Sigmoid colon (tissue), 7 donors: ENCODE results near the gene GABBR2. TPM values are rescaled to one million over a fixed set of nuclear protein-coding genes. Genes with fewer than 3 reads are reported as not detected.

Source experiments
- DNase-seq: peaks from one replicate; pipeline ENCODE4 v3.0.0-alpha.2; 2019
- H3K27ac ChIP-seq, 4 donors: fragments of 200-600 bp; sonication (generic); one replicate each; pipeline ENCODE4 v1.5.1; 2016 to 2019; ENCODE audit warnings: mild to moderate bottlenecking in 1 of 4
- H3K27me3 ChIP-seq, 3 donors: fragments of 200-600 bp; sonication (generic); one replicate each; pipeline ENCODE4 v1.5.1; 2019; ENCODE audit warnings: mild to moderate bottlenecking in 1 of 3
- H3K36me3 ChIP-seq, 4 donors: fragments of 200-600 bp; sonication (generic); one replicate each; pipeline ENCODE4 v1.5.1; 2016 to 2019
- H3K4me1 ChIP-seq, 4 donors: fragments of 200-600 bp; sonication (generic); one replicate each; pipeline ENCODE4 v1.5.1; 2017 to 2019
- H3K4me3 ChIP-seq, 4 donors: fragments of 200-600 bp; sonication (generic); one replicate each; pipeline ENCODE4 v1.5.1; 2017 to 2019; ENCODE audit warnings: mild to moderate bottlenecking in 2 of 4, moderate library complexity in 1 of 4
- H3K9me3 ChIP-seq, 4 donors: fragments of 200-600 bp in 3 of 4; sonication (generic) in 3 of 4; one replicate each; pipeline versions ENCODE4 v1.5.1 to v1.6.1; 2013 to 2019
- EP300 ChIP-seq, 4 donors: sonication (generic); formaldehyde crosslinking; IDR thresholded peaks; one replicate each; pipeline ENCODE4 v1.6.1; 2017; ENCODE audit warnings: antibody characterized with exemption in 4 of 4
- POLR2A ChIP-seq, 2 donors: fragments of 450-650 bp; IDR thresholded peaks; one replicate each; pipeline ENCODE4 v1.6.1; 2016; ENCODE audit warnings: antibody characterized with exemption in 2 of 2, mild to moderate bottlenecking in 2 of 2, moderate library complexity in 2 of 2
- POLR2AphosphoS5 ChIP-seq, 4 donors: sonication (generic); formaldehyde crosslinking; IDR thresholded peaks; one replicate each; pipeline ENCODE4 v1.6.1; 2017; ENCODE audit warnings: antibody characterized with exemption in 4 of 4
- WGBS, 2 donors: extraction: QIAGEN DNeasy Blood & Tissue Kit; methylation state at CpG; one replicate each; pipeline ENCODE4 v1.1.7; 2013; 5-methylcytosine and 5-hydroxymethylcytosine counted together
- intact Hi-C: fragments of 100-400 bp; cut with DNase I; formaldehyde crosslinking; loops from one replicate; pipeline ENCODE4 v1.15.1; 2023
- polyA plus RNA-seq, 3 donors: library from polyadenylated mRNA; stranded (reverse); fragments of 200-250 nt; gene quantifications; one replicate each; pipeline ENCODE4 v1.2.3, GENCODE V29; 2013
- total RNA-seq, 4 donors: library from RNA; depleted of rRNA; stranded (reverse); fragments of >200 nt; gene quantifications; one replicate each; pipeline ENCODE4 v1.1.0, GENCODE V29; 2016
- TF ChIP-seq, protein P1 (sequence below), 4 experiments: fragments of 450-650 bp in 3 of 4; fragments of 200-600 bp in 1 of 4; IDR thresholded peaks; one replicate each; pipeline ENCODE4 v1.5.1; 2016 to 2019; ENCODE audit warnings: antibody characterized with exemption in 4 of 4, mild to moderate bottlenecking in 3 of 4, moderate library complexity in 2 of 4
- donor health status: healthy with polysubstance abuse.
- donor health status: Bipolar disorder and iron deficiency.
- donor health status: healthy.

The GABBR2 gene
- total and polyA plus RNA-seq, 7 donors, result under 0.01 to 0.04 (median under 0.01) TPM; not detected in 4

DNA sequence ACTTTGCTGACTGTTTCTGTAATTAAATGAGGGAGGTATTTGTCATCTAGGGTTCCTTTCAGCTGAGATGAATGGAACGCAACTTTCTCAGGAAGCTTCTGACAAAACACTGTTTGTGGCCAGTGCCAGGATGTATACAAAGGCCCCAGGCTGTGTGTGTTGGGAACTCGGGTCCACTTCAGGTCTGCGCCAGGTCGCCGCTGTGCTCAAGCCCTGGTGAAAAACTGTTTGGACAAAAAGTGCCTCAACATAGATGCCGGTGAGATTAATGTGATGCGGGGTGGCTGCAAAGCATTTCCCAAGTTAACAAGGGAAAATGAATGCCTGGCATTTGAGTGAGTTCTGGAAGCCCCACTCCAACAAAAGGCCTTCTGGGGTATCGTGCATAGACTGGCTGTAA, 156.4 kb downstream of the GABBR2 start:
- H3K27ac ChIP-seq, result no peak overlapping the region
- no peak overlapping the region for H3K4me3 ChIP-seq
- TF ChIP-seq POLR2A (IDR thresholded peaks at IDR 0.05), result no peak
- TF ChIP-seq POLR2AphosphoS5 (IDR thresholded peaks at IDR 0.05), result no peak
- TF ChIP-seq EP300 (IDR thresholded peaks at IDR 0.05), result no peak
- TF ChIP-seq, protein P1, sequence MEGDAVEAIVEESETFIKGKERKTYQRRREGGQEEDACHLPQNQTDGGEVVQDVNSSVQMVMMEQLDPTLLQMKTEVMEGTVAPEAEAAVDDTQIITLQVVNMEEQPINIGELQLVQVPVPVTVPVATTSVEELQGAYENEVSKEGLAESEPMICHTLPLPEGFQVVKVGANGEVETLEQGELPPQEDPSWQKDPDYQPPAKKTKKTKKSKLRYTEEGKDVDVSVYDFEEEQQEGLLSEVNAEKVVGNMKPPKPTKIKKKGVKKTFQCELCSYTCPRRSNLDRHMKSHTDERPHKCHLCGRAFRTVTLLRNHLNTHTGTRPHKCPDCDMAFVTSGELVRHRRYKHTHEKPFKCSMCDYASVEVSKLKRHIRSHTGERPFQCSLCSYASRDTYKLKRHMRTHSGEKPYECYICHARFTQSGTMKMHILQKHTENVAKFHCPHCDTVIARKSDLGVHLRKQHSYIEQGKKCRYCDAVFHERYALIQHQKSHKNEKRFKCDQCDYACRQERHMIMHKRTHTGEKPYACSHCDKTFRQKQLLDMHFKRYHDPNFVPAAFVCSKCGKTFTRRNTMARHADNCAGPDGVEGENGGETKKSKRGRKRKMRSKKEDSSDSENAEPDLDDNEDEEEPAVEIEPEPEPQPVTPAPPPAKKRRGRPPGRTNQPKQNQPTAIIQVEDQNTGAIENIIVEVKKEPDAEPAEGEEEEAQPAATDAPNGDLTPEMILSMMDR (IDR thresholded peaks at IDR 0.05), result no peak
- no peaks in the 10 kb centered on the region for H3K9me3 ChIP-seq
- no peaks in the 10 kb centered on the region for H3K27me3 ChIP-seq
- no peak for DNase-seq
- H3K36me3 ChIP-seq, result no peaks in the 10 kb centered on the region
- no peaks in the 10 kb centered on the region for H3K4me1 ChIP-seq
- 71 to 79% methylated on average over 8 of the region's 8 CpGs for WGBS, 2 donors
- intact Hi-C loops, result no loop called here

DNA sequence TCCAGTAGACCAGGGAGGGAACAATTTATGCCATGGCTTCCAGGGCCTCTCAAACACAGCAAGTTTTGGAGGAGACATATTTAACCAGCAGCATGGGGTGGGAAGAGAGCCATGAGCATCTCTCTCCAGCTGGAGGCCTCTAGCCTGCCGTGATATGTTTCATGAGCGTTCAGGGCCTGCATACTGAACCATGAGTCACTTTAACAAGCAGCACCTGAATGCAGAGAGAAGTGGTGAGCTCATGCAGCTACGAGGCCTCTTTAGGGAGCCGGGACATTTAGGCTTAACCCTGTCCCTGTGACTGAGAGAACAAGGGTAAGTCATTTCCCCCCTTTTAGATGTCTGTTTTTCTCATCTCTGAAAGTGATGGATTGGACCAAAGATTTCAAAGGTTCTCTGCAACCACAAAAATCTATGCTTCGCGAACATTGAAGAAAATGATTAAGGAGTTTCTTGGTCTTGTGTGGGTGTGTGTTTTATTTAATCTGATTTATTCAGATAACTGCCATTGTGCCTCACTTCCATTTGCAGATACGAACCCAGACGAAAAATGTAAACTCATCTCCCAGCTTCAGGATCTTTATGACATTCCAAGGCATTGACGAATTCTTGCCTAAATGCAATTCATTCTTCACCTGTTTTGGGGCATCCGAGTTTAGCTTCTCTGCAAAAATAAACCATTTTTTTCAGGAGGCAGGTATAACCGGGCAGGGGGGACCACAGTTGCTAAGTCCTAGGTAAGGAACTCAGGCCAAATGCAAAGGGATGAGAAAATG, 157.0 kb downstream of the GABBR2 start:
- Histone ChIP-seq H3K4me3 (no peak overlapping the region), H3K27ac (no peak overlapping the region), H3K27me3 (no peaks in the 10 kb centered on the region), H3K36me3 (no peaks in the 10 kb centered on the region), H3K9me3 (no peaks in the 10 kb centered on the region), H3K4me1 (no peaks in the 10 kb centered on the region)
- WGBS, 2 donors, result 74 to 78% methylated on average over 11 of the region's 11 CpGs
- TF ChIP-seq POLR2AphosphoS5 (IDR thresholded peaks at IDR 0.05) (no peak), EP300 (IDR thresholded peaks at IDR 0.05) (no peak), POLR2A (IDR thresholded peaks at IDR 0.05) (no peak)
- TF ChIP-seq, protein P1 (IDR thresholded peaks at IDR 0.05), result no peak
- DNase-seq, result peak; percentile 15
- intact Hi-C loops, result no loop called here

DNA sequence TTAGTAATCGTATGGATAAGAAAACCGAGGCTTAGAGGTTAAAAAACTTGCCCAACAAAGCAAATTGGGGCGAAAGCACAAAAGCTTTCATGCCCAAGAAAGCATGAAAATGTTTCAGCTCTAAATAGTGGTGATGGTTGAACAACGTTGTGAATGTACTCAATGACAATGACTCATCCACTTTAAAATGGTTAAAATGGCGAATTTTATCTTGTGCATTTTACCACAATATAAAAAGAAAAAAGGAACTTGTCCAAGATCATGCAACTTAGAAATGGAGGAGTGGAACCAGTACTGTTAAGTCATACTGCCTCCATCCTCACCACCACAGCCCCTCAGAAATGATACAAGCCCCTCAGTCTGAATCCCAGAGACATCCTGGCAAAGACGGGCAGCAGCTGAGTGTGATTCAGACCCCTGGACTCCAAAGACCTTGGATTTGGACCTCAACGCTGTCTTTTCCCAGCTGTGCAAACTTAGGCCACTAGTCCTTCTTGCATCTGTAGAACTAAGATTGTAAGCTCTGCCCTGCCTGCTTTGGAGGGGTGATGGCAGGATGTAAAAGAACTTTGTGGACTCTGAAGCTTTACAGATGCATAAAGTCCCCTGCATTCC, 158.4 kb downstream of the GABBR2 start:
- Histone ChIP-seq H3K27ac (no peak overlapping the region), H3K27me3 (no peaks in the 10 kb centered on the region), H3K36me3 (no peaks in the 10 kb centered on the region), H3K4me3 (no peak overlapping the region), H3K4me1 (no peaks in the 10 kb centered on the region), H3K9me3 (no peaks in the 10 kb centered on the region)
- 68 to 75% methylated on average over 7 of the region's 7 CpGs for WGBS, 2 donors
- intact Hi-C loops, result no loop called here
- no peak for TF ChIP-seq POLR2A (IDR thresholded peaks at IDR 0.05)
- no peak for TF ChIP-seq EP300 (IDR thresholded peaks at IDR 0.05)
- TF ChIP-seq POLR2AphosphoS5 (IDR thresholded peaks at IDR 0.05), result no peak
- DNase-seq, result peak; percentile 7

DNA sequence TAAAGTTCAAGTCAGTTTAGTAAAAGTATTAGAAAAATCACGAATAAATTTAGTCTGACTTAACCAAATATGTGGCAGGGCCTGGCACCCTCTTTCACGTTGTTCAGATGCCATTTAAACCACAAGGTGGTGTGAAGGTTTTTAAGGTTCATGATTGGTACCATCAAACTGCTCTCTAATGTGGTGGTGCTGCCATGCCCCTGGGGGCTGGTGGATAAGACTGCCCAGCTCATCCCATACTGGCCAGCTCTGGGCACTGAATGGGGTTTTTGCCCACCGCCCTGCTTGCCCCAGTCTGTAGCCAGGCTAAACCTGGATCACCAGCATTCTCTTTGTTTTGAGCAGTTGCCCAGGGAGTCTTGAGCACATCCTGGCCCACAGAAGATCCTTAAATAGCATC, 159.3 kb downstream of the GABBR2 start:
- WGBS, 2 donors, result 69 to 86% methylated on average over 3 of the region's 3 CpGs
- Histone ChIP-seq H3K27me3 (no peaks in the 10 kb centered on the region), H3K27ac (no peak overlapping the region), H3K4me3 (no peak overlapping the region), H3K4me1 (no peaks in the 10 kb centered on the region), H3K36me3 (no peaks in the 10 kb centered on the region), H3K9me3 (no peaks in the 10 kb centered on the region)
- TF ChIP-seq EP300 (IDR thresholded peaks at IDR 0.05) (no peak), POLR2AphosphoS5 (IDR thresholded peaks at IDR 0.05) (no peak), POLR2A (IDR thresholded peaks at IDR 0.05) (no peak)
- TF ChIP-seq, protein P1 (IDR thresholded peaks at IDR 0.05), result no peak
- no peak for DNase-seq
- intact Hi-C loops, result no loop called here

DNA sequence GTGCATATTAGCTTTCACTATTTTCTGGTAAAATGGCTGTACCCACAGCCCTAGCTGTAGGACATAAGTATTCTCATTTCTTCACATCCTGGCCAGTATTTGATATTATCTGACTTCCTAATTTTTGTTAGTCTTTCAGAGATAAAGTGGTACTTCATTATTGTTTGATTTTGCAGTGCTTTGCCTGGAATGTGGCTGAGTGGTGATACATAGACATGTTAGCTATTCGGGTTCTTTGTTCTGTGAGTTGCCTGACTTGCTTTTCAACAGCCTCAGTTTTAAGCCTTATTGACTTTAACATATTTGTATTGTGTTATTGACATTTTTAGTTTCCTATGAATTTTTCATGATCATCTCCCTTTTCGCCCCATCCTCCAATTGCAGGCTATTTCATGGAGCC, 161.1 kb downstream of the GABBR2 start:
- WGBS, 2 donors, result 87% methylated on average over 2 of the region's 2 CpGs; no CpG with 5 or more reads in 1 of the 2 donors
- no peak for DNase-seq
- Histone ChIP-seq H3K9me3 (no peaks in the 10 kb centered on the region), H3K4me1 (no peaks in the 10 kb centered on the region), H3K4me3 (no peak overlapping the region), H3K27me3 (no peaks in the 10 kb centered on the region), H3K27ac (no peak overlapping the region), H3K36me3 (no peaks in the 10 kb centered on the region)
- TF ChIP-seq EP300 (IDR thresholded peaks at IDR 0.05) (no peak), POLR2AphosphoS5 (IDR thresholded peaks at IDR 0.05) (no peak), POLR2A (IDR thresholded peaks at IDR 0.05) (no peak)
- TF ChIP-seq, protein P1 (IDR thresholded peaks at IDR 0.05), result no peak
- intact Hi-C loops, result no loop called here
